HUES6 (cell line): ENCODE results near the gene ESRRA.

Experiments used
- H3K27ac ChIP-seq: 2 replicates; pipeline ENCODE4 v1.7.0; 2013; ENCODE audit warnings: low read depth, mild to moderate bottlenecking, low read length, inconsistent platforms
- H3K27me3 ChIP-seq: 2 replicates; pipeline ENCODE4 v1.6.1; 2013; ENCODE audit warnings: low read length; ENCODE audit not compliant: control insufficient read depth, insufficient read depth
- H3K36me3 ChIP-seq: 2 replicates; pipeline ENCODE4 v1.6.1; 2013; ENCODE audit warnings: low read length; ENCODE audit not compliant: control insufficient read depth, insufficient read depth
- H3K4me1 ChIP-seq: 2 replicates; pipeline ENCODE4 v1.6.1; 2013; ENCODE audit warnings: low read length; ENCODE audit not compliant: control insufficient read depth, insufficient read depth
- H3K4me3 ChIP-seq: 2 replicates; pipeline ENCODE4 v1.5.1; 2013; ENCODE audit warnings: low read depth, low read length
- H3K9ac ChIP-seq: one replicate; pipeline ENCODE4 v1.6.1; 2013; ENCODE audit warnings: mild to moderate bottlenecking, low read length
- H3K9me3 ChIP-seq: 2 replicates; pipeline ENCODE4 v1.6.1; 2013; ENCODE audit warnings: low read depth, low read length; ENCODE audit not compliant: control insufficient read depth, insufficient read depth

ESRRA gene

DNA sequence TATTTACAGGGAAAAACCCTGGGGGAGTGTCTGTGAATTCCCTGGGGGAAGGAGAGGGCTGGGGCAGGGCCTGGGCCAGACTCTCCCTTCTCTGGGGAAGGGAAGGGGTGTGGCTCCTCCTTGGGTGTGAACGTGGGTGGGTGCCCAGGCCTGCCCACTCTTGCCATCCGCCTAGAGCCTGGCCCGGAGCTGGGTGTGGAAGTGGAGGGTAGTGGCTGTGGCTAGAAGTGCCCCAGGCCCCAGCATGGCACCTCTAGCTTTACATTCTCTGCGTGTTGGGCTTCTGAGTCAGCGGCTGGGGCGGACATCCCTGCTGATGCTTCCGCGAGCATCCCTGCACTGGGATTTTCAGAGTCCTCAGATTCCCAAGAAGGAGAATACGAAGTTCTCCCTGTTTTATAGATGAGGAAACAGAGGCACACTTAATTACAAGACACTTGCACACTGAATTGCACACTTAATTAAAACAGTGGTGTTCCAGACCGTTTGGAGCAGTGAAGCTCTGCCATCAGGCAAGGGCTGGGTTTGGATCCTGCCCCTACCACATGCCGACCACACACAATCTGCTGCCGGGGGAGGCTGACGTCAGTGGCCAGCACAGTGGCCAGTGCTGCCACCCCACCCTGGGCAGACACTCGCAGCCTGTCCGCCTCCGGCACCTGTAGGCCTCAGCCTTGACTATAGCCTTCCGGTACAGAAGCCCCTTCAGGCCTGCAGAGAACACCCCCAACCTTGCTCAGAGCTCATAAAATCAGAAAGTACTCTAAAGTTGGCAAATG lies 28.5 kb upstream of the ESRRA start:
- no peak overlapping the region for H3K9ac ChIP-seq
- peaks cover 16% of the 10 kb centered on the region for H3K36me3 ChIP-seq
- H3K27me3 ChIP-seq = no peaks in the 10 kb centered on the region
- H3K27ac ChIP-seq = no peak overlapping the region
- no peaks in the 10 kb centered on the region for H3K9me3 ChIP-seq
- H3K4me1 ChIP-seq = peaks cover 17% of the 10 kb centered on the region; the same call in 1 of the 2 replicates
- no peak overlapping the region for H3K4me3 ChIP-seq

GRCh38 chr11:64278576-64279190 lies 26.6 kb upstream of the ESRRA start:
- peaks cover 14% of the 10 kb centered on the region; the same call in 1 of the 2 replicates for H3K4me1 ChIP-seq
- H3K27ac ChIP-seq = no peak overlapping the region
- H3K36me3 ChIP-seq = peaks cover 20% of the 10 kb centered on the region
- no peaks in the 10 kb centered on the region for H3K27me3 ChIP-seq
- no peak overlapping the region for H3K9ac ChIP-seq
- no peak overlapping the region for H3K4me3 ChIP-seq
- H3K9me3 ChIP-seq = no peaks in the 10 kb centered on the region

- H3K27me3 ChIP-seq = no peaks in the 10 kb centered on the region
- no peaks in the 10 kb centered on the region for H3K9me3 ChIP-seq
- peaks cover 5% of the 10 kb centered on the region; the same call in 1 of the 2 replicates for H3K4me1 ChIP-seq
- no peak overlapping the region for H3K27ac ChIP-seq
- no peak overlapping the region for H3K4me3 ChIP-seq
- H3K9ac ChIP-seq = no peak overlapping the region
- peaks cover 12% of the 10 kb centered on the region for H3K36me3 ChIP-seq
Observed at GRCh38 chr11:64281957-64282770, 23.2 kb upstream of the ESRRA start.

DNA sequence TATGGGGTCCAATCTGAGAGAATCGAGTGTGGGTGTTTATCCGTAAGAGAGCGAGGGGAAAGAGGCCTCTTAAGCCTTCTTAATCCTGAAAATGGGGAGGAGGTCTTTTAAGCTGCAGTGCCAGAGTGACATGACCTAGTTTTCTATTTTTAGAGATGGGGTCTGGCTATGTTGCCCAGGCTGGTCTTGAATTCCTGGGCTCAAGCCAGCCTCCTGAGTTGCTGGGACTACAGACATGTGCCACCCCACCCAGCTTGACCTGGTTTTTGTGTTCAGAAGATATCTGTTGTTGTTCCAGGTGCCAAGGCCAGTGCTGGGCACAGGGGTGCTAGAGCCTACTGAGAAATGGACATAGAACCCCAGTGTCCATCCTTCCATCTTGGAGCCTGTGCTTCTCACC lies 22.2 kb upstream of the ESRRA start:
- peak overlapping the region; percentile 35 for H3K9ac ChIP-seq
- H3K4me3 ChIP-seq = no peak overlapping the region
- H3K27ac ChIP-seq = no peak overlapping the region

DNA sequence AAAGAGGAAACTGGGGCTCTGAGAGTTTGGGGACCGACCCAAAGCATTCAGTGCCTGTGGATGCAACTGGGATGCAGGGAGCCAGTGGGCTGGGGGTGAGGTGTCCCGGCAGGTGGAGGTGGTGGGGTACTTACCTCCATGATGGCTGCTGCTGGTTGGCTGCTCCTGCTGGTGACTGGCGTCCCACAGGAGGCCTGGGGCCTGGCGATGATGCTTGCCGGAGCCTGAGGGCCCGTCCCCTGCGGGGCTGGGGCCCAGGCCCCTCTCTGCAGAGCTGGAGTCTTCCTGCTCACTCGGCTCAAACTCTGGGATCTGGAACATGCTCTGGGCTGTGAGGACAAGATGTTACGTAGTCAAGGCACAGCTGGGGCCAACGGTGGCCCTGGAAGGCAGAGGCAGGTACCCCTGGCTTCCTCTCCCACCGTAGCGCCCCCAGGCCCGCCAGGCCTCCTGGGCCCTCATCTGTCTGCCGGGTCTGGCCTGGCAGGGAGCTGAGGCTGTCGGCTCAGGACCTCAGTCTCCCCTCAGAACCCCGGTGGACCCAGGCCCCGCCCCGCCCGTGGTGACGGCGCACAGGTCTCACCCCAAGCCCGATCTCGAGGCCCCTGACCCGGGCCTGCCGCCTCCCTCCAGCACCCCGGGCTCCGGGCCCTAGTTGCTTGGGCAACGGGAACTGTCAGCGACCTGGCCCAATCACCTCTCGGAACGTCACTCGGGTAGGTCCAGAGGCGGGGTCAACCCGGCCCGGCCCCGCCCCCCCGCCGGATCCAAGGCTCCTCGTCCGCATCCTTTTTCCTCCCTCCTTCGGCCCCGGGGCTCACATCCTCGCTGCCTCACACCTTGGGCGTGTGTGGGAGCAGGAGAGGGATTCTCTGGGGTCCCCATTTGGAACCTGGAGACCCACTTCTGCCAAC lies 21.0 kb upstream of the ESRRA start, which contains the start of gene BAD:
Gene BAD, minus strand, starts transcription at position 618 of the 914 bp plus-strand sequence. Its CDS starts 297 bp downstream, at position 321.
- H3K36me3 ChIP-seq = peaks cover 6% of the 10 kb centered on the region; the same call in 1 of the 2 replicates
- H3K9ac ChIP-seq = peak within 1 kb of the TSS; percentile 60
- no peaks in the 10 kb centered on the region for H3K9me3 ChIP-seq
- H3K27ac ChIP-seq = peak within 1 kb of the TSS; percentile 56; the same call in 1 of the 2 replicates
- H3K4me3 ChIP-seq = peak within 1 kb of the TSS; percentile 94
- peaks cover 12% of the 10 kb centered on the region for H3K27me3 ChIP-seq
- peaks cover 5% of the 10 kb centered on the region; the same call in 1 of the 2 replicates for H3K4me1 ChIP-seq

More for the DNA sequence above, 22.2 kb upstream of the ESRRA start:
- Histone ChIP-seq H3K27me3 (0 out of 2 replicates have a peak, but pooled peaks cover 1% of the 10 kb centered on the region), H3K4me1 (peaks cover 5% of the 10 kb centered on the region; the same call in 1 of the 2 replicates), H3K9me3 (no peaks in the 10 kb centered on the region), H3K36me3 (peaks cover 13% of the 10 kb centered on the region; the same call in 1 of the 2 replicates)

DNA sequence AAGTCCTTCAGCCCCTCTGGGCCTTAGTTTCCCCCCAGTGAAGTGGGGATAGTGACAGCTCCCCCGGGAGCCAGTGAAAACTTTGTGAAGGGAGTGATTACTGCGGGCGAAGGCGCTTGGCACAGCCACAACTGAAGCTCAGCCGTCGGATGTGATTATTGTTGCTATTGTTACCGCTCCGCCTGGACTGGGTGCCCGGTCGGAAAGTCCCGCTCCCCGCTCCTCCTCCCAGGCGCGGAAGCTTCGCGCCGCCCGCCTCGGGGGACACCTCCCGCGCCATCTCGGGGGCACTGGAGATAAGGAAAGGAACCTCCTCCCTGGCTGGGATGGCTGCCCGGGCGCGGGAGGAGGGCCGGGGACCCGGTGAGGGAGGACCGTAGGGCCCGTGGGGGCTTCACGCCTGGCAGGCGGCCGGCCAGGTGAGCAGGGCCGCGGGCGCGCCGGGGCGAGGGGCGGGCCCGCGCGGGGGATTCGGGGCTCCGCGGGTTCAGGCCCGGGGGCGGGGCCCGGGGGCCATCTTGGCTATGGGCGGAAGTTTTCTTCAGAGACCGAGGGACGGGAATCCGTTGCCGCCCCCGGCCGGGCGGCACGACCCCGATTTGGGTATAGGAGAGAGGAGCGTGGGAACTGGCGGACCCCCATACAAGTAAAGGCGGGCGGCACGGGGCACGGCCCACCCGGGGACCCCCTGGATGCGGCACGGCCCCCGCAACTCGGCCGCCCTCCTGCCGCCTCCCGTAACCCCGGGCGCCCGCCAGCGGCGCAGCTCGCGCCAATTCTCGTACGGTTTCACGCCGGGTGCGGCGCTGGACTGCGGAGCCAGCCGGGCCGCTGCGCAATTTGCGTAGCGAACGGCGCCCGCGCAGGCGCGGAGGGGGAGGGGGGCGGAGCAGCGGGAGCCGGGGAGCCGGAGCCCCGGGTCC lies 20.1 kb upstream of the ESRRA start, which contains the start of gene GPR137:
Gene GPR137, plus strand, starts transcription at position 887 of the 923 bp plus-strand sequence. CDS start 677 bp downstream, outside the sequence.
- Histone ChIP-seq H3K4me1 (peaks cover 5% of the 10 kb centered on the region; the same call in 1 of the 2 replicates), H3K9me3 (no peaks in the 10 kb centered on the region), H3K27ac (peak within 1 kb of the TSS; percentile 56; the same call in 1 of the 2 replicates), H3K9ac (peak within 1 kb of the TSS; percentile 60), H3K27me3 (peaks cover 21% of the 10 kb centered on the region), H3K36me3 (peaks cover 6% of the 10 kb centered on the region; the same call in 1 of the 2 replicates), H3K4me3 (peak within 1 kb of the TSS; percentile 94)

GRCh38 chr11:64285885-64286800 lies 19.2 kb upstream of the ESRRA start:
- Histone ChIP-seq H3K27ac (no peak overlapping the region), H3K36me3 (peaks cover 6% of the 10 kb centered on the region; the same call in 1 of the 2 replicates), H3K4me1 (peaks cover 9% of the 10 kb centered on the region; the same call in 1 of the 2 replicates), H3K4me3 (peak overlapping the region; percentile 94), H3K27me3 (peaks cover 30% of the 10 kb centered on the region), H3K9ac (peak overlapping the region; percentile 53), H3K9me3 (no peaks in the 10 kb centered on the region)

- Histone ChIP-seq H3K9ac (no peak overlapping the region), H3K4me1 (peaks cover 9% of the 10 kb centered on the region; the same call in 1 of the 2 replicates), H3K36me3 (peaks cover 6% of the 10 kb centered on the region; the same call in 1 of the 2 replicates), H3K4me3 (no peak overlapping the region), H3K9me3 (no peaks in the 10 kb centered on the region), H3K27me3 (peaks cover 36% of the 10 kb centered on the region), H3K27ac (no peak overlapping the region)
Observed at GRCh38 chr11:64286801-64287159, 18.5 kb upstream of the ESRRA start.
